Mesothelial cell of epicardium (in vitro differentiated cells): ENCODE data around the gene ELFN1. TPM values are rescaled to one million over a fixed set of nuclear protein-coding genes. Genes with fewer than 3 reads are reported as not detected.

Experiments used
- DNase-seq, 2 experiments: peaks; one replicate each; pipeline ENCODE4 v3.0.0; 2021; ENCODE audit warnings: low spot score in 2 of 2; ENCODE audit not compliant: unreplicated experiment in 2 of 2
- H3K27ac Mint-ChIP-seq: 2 replicates; pipeline ENCODE4 v1.8.0; 2021; ENCODE audit warnings: mixed read lengths
- H3K27me3 Mint-ChIP-seq: 2 replicates; pipeline ENCODE4 v1.8.0; 2021; ENCODE audit warnings: low read depth, mixed read lengths
- H3K36me3 Mint-ChIP-seq: 2 replicates; pipeline ENCODE4 v1.8.0; 2021; ENCODE audit warnings: mixed read lengths
- H3K4me1 Mint-ChIP-seq: 2 replicates; pipeline ENCODE4 v1.8.0; 2021; ENCODE audit warnings: mixed read lengths
- H3K4me3 Mint-ChIP-seq: 2 replicates; pipeline ENCODE4 v1.8.0; 2021; ENCODE audit warnings: mild to moderate bottlenecking, moderate library complexity, mixed read lengths
- H3K9me3 Mint-ChIP-seq: 2 replicates; pipeline ENCODE4 v1.8.0; 2021; ENCODE audit warnings: mixed read lengths
- CTCF ChIP-seq: fragments of 200-600 bp; sonication (generic); IDR thresholded peaks from one replicate; pipeline ENCODE4 v1.5.0; 2021; ENCODE audit warnings: antibody characterized with exemption; ENCODE audit not compliant: unreplicated experiment
- total RNA-seq: library from RNA; stranded (reverse); gene quantifications from 3 replicates; pipeline ENCODE4 v1.2.1, GENCODE V29; 2021

ELFN1 gene
- total RNA-seq, 1 donor from 2014 or later = 13.5 TPM

- H3K9me3 Mint-ChIP-seq = no peaks in the 10 kb centered on the region
- DNase-seq = peak in 1 of 2 experiments; percentile 13
- H3K27ac Mint-ChIP-seq = no peak overlapping the region
- H3K27me3 Mint-ChIP-seq = peaks cover 59% of the 10 kb centered on the region
- TF ChIP-seq CTCF = no peak
- H3K4me1 Mint-ChIP-seq = peaks cover 13% of the 10 kb centered on the region
- no peak overlapping the region for H3K4me3 Mint-ChIP-seq
- H3K36me3 Mint-ChIP-seq = no peaks in the 10 kb centered on the region
Observed at GRCh38 chr7:1672851-1673486, 2.9 kb downstream of the ELFN1 start.

GRCh38 chr7:1673581-1674118, 3.6 kb downstream of the ELFN1 start:
- H3K27me3 Mint-ChIP-seq = peaks cover 52% of the 10 kb centered on the region
- H3K9me3 Mint-ChIP-seq = no peaks in the 10 kb centered on the region
- DNase-seq = peak; percentile 11 to 26
- no peak overlapping the region for H3K27ac Mint-ChIP-seq
- H3K36me3 Mint-ChIP-seq = no peaks in the 10 kb centered on the region
- no peak for TF ChIP-seq CTCF
- H3K4me1 Mint-ChIP-seq = peaks cover 13% of the 10 kb centered on the region
- no peak overlapping the region for H3K4me3 Mint-ChIP-seq

DNA sequence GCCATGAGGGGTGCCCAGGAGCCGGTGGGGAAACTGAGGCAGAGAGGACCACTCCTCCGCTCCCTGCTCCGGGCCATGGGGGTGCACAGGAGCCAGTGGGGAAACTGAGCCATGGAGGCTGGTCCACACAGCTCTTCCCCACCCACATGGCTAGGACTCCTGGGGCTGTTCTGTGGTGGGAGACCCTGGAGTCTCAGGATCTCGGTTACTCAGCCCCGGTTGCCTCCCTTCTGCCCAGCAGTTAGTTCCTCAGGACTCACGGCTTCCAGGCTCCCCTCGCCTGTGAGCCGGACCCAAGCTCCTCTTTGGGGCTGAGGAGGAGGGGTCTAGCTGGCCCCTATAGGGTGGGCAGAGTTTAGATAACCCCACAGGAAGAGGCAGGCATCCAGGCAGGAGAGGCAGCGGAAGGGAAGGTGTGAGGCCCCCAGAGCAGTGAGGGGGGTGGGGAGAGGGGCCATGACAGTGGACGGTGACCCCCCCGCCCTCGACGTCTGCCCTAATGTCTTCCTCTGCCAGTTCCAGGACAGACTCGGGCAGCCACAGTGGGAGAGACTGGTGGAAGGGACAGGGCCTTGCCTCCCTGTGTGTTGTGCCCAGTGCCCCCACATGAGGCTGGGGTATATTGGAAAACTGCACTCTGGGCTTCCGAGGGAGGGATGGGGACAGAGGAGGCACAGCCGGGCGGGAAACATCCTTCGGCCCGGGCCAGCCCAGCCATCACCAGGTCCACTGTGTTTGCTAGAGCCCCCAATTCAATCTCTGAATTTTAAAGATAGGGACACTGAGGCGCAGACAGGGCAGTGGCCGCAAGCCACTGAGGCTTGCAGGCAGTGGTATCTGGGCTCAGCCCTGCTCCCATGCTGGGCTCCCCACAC, 4.3 kb downstream of the ELFN1 start:
- Mint-ChIP-seq H3K4me1 (peaks cover 9% of the 10 kb centered on the region), H3K27me3 (peaks cover 47% of the 10 kb centered on the region), H3K4me3 (no peak overlapping the region), H3K9me3 (no peaks in the 10 kb centered on the region), H3K36me3 (no peaks in the 10 kb centered on the region), H3K27ac (no peak overlapping the region)
- peak in 1 of 2 experiments; percentile 10 for DNase-seq
- TF ChIP-seq CTCF = no peak

DNA sequence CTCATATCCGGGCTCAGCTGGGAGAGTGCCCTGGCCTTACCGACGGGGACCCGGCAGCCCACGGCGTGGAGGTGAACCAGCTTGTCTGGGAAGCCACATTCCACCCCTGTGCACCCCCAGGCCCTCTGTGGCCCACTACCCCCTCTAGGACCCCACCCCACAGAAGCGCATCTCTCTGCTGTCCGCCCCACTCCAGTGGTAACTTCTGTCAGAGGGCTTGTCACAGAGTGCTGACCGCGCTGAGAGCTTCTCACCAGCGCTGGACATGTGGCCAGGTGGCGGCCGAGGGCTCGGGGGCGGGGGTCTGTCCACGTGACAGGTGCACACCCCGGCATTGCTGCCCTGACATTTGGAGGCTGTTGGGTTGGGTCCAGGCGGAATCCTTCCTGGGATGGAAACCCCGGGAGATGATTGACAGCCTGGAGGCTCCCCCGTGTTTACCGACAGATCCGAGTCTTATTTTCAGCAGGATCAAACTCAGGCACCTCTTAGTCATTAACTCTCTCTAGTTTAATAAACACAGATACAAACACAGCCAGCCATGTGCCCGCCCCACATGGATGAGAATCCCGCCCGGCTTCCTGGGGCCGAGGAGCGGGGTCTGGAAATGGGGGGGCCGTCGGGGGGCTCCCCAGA, 5.1 kb downstream of the ELFN1 start:
- no peaks in the 10 kb centered on the region for H3K36me3 Mint-ChIP-seq
- no peaks in the 10 kb centered on the region for H3K9me3 Mint-ChIP-seq
- DNase-seq = peak; percentile 19 to 29
- no peak overlapping the region for H3K27ac Mint-ChIP-seq
- peaks cover 47% of the 10 kb centered on the region for H3K27me3 Mint-ChIP-seq
- peaks cover 9% of the 10 kb centered on the region for H3K4me1 Mint-ChIP-seq
- no peak for TF ChIP-seq CTCF
- H3K4me3 Mint-ChIP-seq = no peak overlapping the region

- H3K36me3 Mint-ChIP-seq = no peaks in the 10 kb centered on the region
- DNase-seq = peak; percentile 16 to 33
- H3K27me3 Mint-ChIP-seq = peaks cover 46% of the 10 kb centered on the region
- no peak for TF ChIP-seq CTCF
- H3K4me1 Mint-ChIP-seq = peaks cover 9% of the 10 kb centered on the region
- no peak overlapping the region for H3K27ac Mint-ChIP-seq
- no peak overlapping the region for H3K4me3 Mint-ChIP-seq
- H3K9me3 Mint-ChIP-seq = no peaks in the 10 kb centered on the region
Observed at GRCh38 chr7:1675673-1676549, 5.8 kb downstream of the ELFN1 start.
